ENCODE measurements around the gene LOXL1. TPM values are rescaled to one million over a fixed set of nuclear protein-coding genes. Genes with fewer than 3 reads are reported as not detected.

The LOXL1 gene
- polyA plus RNA-seq, 1 donor = 8.5 TPM

GRCh38 chr15:73900095-73900712, 26.1 kb upstream of the LOXL1 start:
- H3K36me3 ChIP-seq (ENCODE audit: control insufficient read depth, insufficient read depth, low read length) = no peaks in the 10 kb centered on the region
- no peak overlapping the region for H3K27ac ChIP-seq (ENCODE audit: low read length)
- DNase-seq = no peak
- no peaks in the 10 kb centered on the region for H3K4me1 ChIP-seq (ENCODE audit: control insufficient read depth, insufficient read depth, low read length)
- H3K4me3 ChIP-seq (ENCODE audit: low read length) = no peak overlapping the region
- WGBS (ENCODE audit: insufficient coverage, low lambda C conversion rate) = no CpG with 5 or more reads among the region's 10 CpGs
- H3K27me3 ChIP-seq (ENCODE audit: control insufficient read depth, insufficient read depth, low read length) = no peaks in the 10 kb centered on the region
- no peaks in the 10 kb centered on the region for H3K9me3 ChIP-seq (ENCODE audit: control insufficient read depth, low read depth, low read length)

GRCh38 chr15:73901126-73901810, 25.0 kb upstream of the LOXL1 start:
- no peaks in the 10 kb centered on the region for H3K9me3 ChIP-seq (ENCODE audit: control insufficient read depth, low read depth, low read length)
- no peaks in the 10 kb centered on the region for H3K36me3 ChIP-seq (ENCODE audit: control insufficient read depth, insufficient read depth, low read length)
- DNase-seq = no peak
- whole genome bisulfite sequencing (ENCODE audit: insufficient coverage, low lambda C conversion rate) = 100% methylated on average over 1 of the region's 7 CpGs
- H3K27me3 ChIP-seq (ENCODE audit: control insufficient read depth, insufficient read depth, low read length) = no peaks in the 10 kb centered on the region
- H3K27ac ChIP-seq (ENCODE audit: low read length) = no peak overlapping the region
- no peaks in the 10 kb centered on the region for H3K4me1 ChIP-seq (ENCODE audit: control insufficient read depth, insufficient read depth, low read length)
- H3K4me3 ChIP-seq (ENCODE audit: low read length) = no peak overlapping the region

GRCh38 chr15:73902121-73903020, 23.9 kb upstream of the LOXL1 start:
- H3K4me1 ChIP-seq (ENCODE audit: control insufficient read depth, insufficient read depth, low read length) = peaks cover 2% of the 10 kb centered on the region
- no peaks in the 10 kb centered on the region for H3K27me3 ChIP-seq (ENCODE audit: control insufficient read depth, insufficient read depth, low read length)
- H3K36me3 ChIP-seq (ENCODE audit: control insufficient read depth, insufficient read depth, low read length) = no peaks in the 10 kb centered on the region
- no peak for DNase-seq
- WGBS (ENCODE audit: insufficient coverage, low lambda C conversion rate) = no CpG with 5 or more reads among the region's 11 CpGs
- H3K4me3 ChIP-seq (ENCODE audit: low read length) = no peak overlapping the region
- H3K27ac ChIP-seq (ENCODE audit: low read length) = no peak overlapping the region
- no peaks in the 10 kb centered on the region for H3K9me3 ChIP-seq (ENCODE audit: control insufficient read depth, low read depth, low read length)

- H3K9me3 ChIP-seq (ENCODE audit: control insufficient read depth, low read depth, low read length) = no peaks in the 10 kb centered on the region
- WGBS (ENCODE audit: insufficient coverage, low lambda C conversion rate) = 92% methylated on average over 1 of the region's 9 CpGs
- H3K27me3 ChIP-seq (ENCODE audit: control insufficient read depth, insufficient read depth, low read length) = no peaks in the 10 kb centered on the region
- peaks cover 2% of the 10 kb centered on the region for H3K4me1 ChIP-seq (ENCODE audit: control insufficient read depth, insufficient read depth, low read length)
- H3K27ac ChIP-seq (ENCODE audit: low read length) = no peak overlapping the region
- H3K4me3 ChIP-seq (ENCODE audit: low read length) = no peak overlapping the region
- no peaks in the 10 kb centered on the region for H3K36me3 ChIP-seq (ENCODE audit: control insufficient read depth, insufficient read depth, low read length)
- peak in 1 of 2 donors; percentile 52 for DNase-seq
These were observed 22.0 kb upstream of the LOXL1 start for GRCh38 chr15:73904026-73904815.

- no peaks in the 10 kb centered on the region for H3K36me3 ChIP-seq (ENCODE audit: control insufficient read depth, insufficient read depth, low read length)
- no peaks in the 10 kb centered on the region for H3K27me3 ChIP-seq (ENCODE audit: control insufficient read depth, insufficient read depth, low read length)
- no peak overlapping the region for H3K4me3 ChIP-seq (ENCODE audit: low read length)
- H3K9me3 ChIP-seq (ENCODE audit: control insufficient read depth, low read depth, low read length) = no peaks in the 10 kb centered on the region
- WGBS (ENCODE audit: insufficient coverage, low lambda C conversion rate) = no CpG with 5 or more reads among the region's 3 CpGs
- H3K4me1 ChIP-seq (ENCODE audit: control insufficient read depth, insufficient read depth, low read length) = peaks cover 2% of the 10 kb centered on the region
- no peak for DNase-seq
- no peak overlapping the region for H3K27ac ChIP-seq (ENCODE audit: low read length)
These were observed 20.9 kb upstream of the LOXL1 start for GRCh38 chr15:73905225-73905827.

- peaks cover 2% of the 10 kb centered on the region for H3K4me1 ChIP-seq (ENCODE audit: control insufficient read depth, insufficient read depth, low read length)
- H3K27me3 ChIP-seq (ENCODE audit: control insufficient read depth, insufficient read depth, low read length) = no peaks in the 10 kb centered on the region
- H3K4me3 ChIP-seq (ENCODE audit: low read length) = no peak overlapping the region
- no CpG with 5 or more reads among the region's 4 CpGs for WGBS (ENCODE audit: insufficient coverage, low lambda C conversion rate)
- DNase-seq = no peak
- H3K36me3 ChIP-seq (ENCODE audit: control insufficient read depth, insufficient read depth, low read length) = no peaks in the 10 kb centered on the region
- no peaks in the 10 kb centered on the region for H3K9me3 ChIP-seq (ENCODE audit: control insufficient read depth, low read depth, low read length)
- H3K27ac ChIP-seq (ENCODE audit: low read length) = no peak overlapping the region
These were observed 19.8 kb upstream of the LOXL1 start for GRCh38 chr15:73906346-73907034.

GRCh38 chr15:73907035-73907408, 19.2 kb upstream of the LOXL1 start:
- H3K9me3 ChIP-seq (ENCODE audit: control insufficient read depth, low read depth, low read length) = no peaks in the 10 kb centered on the region
- no peak overlapping the region for H3K4me3 ChIP-seq (ENCODE audit: low read length)
- no peak for DNase-seq
- H3K27me3 ChIP-seq (ENCODE audit: control insufficient read depth, insufficient read depth, low read length) = no peaks in the 10 kb centered on the region
- peaks cover 2% of the 10 kb centered on the region for H3K4me1 ChIP-seq (ENCODE audit: control insufficient read depth, insufficient read depth, low read length)
- no peaks in the 10 kb centered on the region for H3K36me3 ChIP-seq (ENCODE audit: control insufficient read depth, insufficient read depth, low read length)
- no CpG with 5 or more reads among the region's 2 CpGs for WGBS (ENCODE audit: insufficient coverage, low lambda C conversion rate)
- H3K27ac ChIP-seq (ENCODE audit: low read length) = no peak overlapping the region

- Histone ChIP-seq H3K9me3 (ENCODE audit: control insufficient read depth, low read depth, low read length) (no peaks in the 10 kb centered on the region), H3K27me3 (ENCODE audit: control insufficient read depth, insufficient read depth, low read length) (no peaks in the 10 kb centered on the region), H3K27ac (ENCODE audit: low read length) (no peak overlapping the region), H3K36me3 (ENCODE audit: control insufficient read depth, insufficient read depth, low read length) (no peaks in the 10 kb centered on the region), H3K4me3 (ENCODE audit: low read length) (no peak overlapping the region), H3K4me1 (ENCODE audit: control insufficient read depth, insufficient read depth, low read length) (peaks cover 2% of the 10 kb centered on the region)
- no CpG with 5 or more reads among the region's 7 CpGs for WGBS (ENCODE audit: insufficient coverage, low lambda C conversion rate)
- DNase-seq = peak; percentile 56 to 66
These were observed 18.0 kb upstream of the LOXL1 start for GRCh38 chr15:73908030-73908821.

- no peak overlapping the region for H3K27ac ChIP-seq (ENCODE audit: low read length)
- no peak overlapping the region for H3K4me3 ChIP-seq (ENCODE audit: low read length)
- no peaks in the 10 kb centered on the region for H3K36me3 ChIP-seq (ENCODE audit: control insufficient read depth, insufficient read depth, low read length)
- H3K27me3 ChIP-seq (ENCODE audit: control insufficient read depth, insufficient read depth, low read length) = no peaks in the 10 kb centered on the region
- WGBS (ENCODE audit: insufficient coverage, low lambda C conversion rate) = no CpG with 5 or more reads among the region's 2 CpGs
- H3K4me1 ChIP-seq (ENCODE audit: control insufficient read depth, insufficient read depth, low read length) = peaks cover 2% of the 10 kb centered on the region
- no peaks in the 10 kb centered on the region for H3K9me3 ChIP-seq (ENCODE audit: control insufficient read depth, low read depth, low read length)
- DNase-seq = no peak
These were observed 17.5 kb upstream of the LOXL1 start for GRCh38 chr15:73908822-73909122.

All from large intestine (tissue), 3 donors.